HG03097 (cell line): ENCODE measurements around the gene GAS6.
"Not testable (repeated sequence)": the region's sequence is repeated elsewhere in the genome, so short reads cannot be mapped to it uniquely, and the experiment has no call there.

Source experiments
- ATAC-seq: cut with Tn5 transposase; IDR thresholded peaks from one replicate; pipeline ENCODE4 v1.9.1; 2021; ENCODE audit not compliant: unreplicated experiment, low FRiP score

Gene GAS6

DNA sequence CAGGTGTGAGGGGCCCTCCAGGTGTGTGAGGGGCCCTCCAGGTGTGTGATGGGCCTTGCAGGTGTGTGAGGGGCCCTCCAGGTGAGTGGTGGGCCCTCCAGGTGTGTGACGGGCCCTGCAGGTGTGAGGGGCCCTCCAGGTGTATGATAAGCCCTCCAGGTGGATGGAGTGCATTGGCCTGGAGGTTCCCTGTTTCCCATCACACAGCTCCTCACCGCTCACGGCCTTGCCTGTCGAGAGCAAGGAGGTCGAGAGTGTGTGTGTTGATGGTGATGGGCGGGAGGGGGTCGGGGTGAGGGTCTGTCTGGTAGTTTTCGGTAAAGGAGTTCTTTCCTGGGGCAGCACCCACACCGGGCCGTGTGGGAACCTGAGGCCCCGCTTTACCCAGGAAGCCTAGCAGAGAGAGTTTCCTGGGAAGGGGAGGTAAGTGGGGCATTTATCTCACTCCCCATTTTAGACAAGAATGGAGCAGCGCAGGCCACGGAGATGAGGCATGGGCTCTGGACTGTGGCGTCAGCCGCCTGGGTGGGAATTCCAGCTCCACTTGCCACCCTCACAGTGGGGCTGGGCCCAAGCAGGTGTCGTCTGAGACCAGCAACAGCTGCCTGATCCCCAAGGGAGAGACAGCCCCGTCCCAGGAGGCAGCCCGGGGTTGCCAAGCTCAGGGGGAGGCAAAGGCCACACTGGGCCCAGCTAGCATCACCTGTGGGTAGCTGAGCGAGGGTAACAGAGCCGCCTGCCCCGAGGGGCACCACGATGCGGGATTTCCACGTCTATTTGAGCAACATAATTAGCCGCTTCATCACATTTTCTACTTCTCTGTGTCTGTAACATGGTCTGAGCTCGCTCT, 10.9 kb upstream of the GAS6 start:
- no peak for ATAC-seq

DNA sequence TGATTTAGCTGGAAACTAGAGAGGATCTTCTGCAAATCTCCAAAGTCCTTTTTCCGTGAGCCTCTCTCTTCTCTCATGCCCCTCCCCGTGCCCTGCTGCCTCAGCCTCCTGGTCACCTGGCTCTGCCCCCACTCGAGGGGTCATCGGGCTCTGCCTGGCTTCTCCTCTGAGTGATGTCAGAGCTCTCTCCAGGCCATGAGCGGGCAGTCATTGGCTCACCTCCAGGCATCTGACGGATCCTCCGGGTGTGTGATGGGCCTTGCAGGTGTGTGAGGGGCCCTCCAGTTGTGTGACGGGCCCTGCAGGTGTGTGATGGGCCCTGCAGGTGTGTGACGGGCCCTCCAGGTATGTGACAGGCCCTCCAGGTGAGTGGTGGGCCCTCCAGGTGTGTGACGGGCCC, 10.3 kb upstream of the GAS6 start:
- no peak for ATAC-seq

DNA sequence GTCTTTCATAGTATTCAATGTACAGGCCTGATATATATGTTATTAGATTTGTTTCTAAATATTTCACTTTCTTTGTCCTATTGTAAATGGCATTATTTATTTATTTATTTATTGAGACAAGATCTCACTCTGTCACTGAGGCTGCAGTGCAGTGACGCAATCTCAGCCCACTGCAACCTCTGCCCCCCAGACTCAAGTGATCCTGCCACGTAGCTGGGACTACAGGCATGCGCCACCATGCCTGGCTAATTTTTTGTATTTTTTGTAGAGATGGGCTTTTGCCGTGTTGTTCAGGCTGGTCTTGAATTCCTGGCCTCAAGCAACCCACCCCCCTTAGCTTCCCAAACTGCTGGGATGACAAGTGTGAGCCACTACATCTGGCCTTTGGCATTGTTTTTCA, 5.4 kb upstream of the GAS6 start:
- no peak for ATAC-seq

DNA sequence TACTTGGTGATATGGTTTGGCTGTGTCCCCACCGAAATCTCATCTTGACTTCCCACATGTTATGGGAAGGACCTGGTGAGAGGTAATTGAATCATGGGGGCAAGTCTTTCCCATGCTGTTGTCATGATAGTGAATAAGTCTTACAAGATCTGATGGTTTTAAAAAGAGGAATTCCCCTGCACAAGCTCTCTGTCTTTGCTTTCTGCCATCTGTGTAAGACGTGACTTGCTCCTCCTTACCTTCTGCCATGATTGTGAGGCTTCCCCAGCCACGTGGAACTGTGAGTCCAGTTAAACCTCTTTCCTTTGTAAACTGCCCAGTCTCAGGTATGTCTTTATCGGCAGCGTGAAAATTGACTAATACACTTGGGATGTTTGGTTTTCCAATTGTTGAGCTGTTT, 4.0 kb upstream of the GAS6 start:
- ATAC-seq: not testable (repeated sequence)

DNA sequence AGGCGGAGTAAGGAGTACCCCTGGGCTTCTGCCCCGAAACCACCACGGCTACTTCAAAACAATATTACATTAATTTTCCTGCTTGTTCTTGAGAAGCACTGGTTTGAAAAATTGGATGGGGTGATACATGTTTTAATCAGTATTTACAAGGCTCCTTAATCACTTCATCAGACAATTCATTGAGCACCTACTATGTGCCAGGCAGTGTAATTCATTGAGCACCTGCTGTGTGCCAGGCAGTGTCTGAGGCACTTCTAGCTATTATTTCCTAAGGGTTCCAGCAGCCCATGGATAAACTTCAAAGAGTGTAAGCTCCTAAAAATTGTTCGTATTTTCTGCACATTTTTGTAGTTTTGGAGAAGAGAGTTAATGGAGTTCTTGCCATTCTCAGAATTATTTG, 1.6 kb upstream of the GAS6 start:
- no peak for ATAC-seq

DNA sequence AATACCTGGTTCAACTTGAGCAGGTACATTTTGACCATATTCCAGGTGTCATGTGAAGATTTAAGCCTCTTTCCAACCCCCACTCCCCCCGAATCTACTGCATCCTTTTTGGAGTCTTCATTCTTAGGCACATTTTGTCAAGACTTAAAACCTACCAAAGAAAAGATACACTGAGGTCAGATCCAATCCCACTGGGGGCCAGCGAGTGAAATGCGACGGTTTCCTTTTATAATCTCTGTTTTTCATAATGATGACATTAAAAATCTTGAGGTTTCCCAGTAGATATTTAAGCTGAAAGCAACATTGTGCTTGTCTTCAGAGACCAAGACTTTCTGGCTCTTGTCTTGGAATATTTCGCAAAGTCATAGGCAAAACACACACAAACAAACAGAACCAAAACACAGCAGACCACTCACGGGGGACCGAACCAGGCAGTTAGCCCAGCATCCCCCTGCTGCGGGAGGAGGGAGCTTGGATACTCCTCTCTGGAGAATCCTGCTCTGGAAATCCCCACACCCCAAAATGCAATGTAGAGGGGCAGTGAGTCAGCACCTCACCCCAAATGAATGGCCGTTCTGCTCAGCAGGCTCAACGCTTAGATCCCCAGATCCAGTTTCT, 506 bp upstream of the GAS6 start:
- ATAC-seq: no peak

DNA sequence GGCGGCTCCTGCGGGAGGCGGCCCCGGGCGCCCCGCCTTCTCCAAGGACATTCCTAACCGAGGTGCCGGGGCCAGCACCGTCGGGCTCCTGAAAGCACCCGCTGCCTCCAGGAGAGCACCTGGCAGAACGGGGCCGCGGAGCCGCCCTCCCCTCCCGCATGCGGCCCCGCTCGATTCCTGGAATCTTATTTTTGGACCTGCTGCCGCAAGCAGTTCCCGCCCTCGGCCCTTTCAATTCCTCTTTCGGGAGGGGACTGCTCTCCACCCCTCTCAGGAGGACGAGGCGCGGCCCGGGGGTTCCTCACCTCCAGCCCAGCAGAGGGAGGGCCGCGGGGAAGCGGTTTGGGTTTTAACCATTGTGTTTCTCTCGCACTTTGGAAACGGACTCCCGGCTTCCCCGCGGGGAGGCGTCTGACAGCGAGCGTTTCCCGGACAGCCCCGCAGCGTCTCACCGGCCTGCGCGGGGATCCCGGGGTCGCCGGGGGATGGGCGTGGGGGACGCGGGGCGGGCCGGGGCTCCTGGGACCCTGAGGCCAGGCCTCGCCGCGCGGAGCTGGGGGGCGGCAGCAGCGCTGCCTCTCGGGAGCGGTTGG, 849 bp downstream of the GAS6 start:
- ATAC-seq: no peak

DNA sequence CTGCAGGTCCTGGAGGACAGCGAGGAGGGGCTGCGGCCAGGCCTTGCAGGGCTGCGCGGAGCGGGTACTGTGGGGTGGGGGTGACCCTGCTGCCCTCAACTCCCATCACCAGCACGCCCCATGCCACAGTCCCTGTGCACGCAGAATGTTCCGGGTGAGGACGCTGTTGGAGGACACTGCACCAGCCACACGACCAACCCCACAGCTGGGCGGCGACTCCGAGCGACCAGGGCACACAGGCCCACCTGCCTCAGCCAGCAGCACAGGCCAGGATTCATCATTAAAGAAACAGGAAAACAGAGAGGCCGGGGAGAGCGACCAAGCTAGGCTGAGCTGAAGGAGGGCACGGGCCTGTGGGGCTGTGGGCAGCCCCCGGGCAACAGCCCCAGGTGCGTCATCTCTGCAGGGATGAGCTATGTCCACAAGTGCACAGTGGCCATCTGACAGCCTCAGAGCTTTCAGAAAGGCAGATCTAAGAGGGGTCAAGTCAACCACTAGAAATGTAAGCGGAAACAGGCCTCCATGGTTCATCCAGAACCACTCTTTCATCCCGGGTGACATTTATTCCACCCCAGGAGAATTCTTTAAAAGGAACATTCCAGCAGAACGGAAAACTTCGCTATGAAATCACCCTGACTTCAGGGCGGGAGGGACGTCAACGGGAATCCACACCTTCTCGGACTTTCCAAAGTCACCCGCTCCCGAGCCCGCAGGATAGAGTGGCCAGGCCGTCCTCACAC, 1.5 kb downstream of the GAS6 start:
- ATAC-seq: no peak

DNA sequence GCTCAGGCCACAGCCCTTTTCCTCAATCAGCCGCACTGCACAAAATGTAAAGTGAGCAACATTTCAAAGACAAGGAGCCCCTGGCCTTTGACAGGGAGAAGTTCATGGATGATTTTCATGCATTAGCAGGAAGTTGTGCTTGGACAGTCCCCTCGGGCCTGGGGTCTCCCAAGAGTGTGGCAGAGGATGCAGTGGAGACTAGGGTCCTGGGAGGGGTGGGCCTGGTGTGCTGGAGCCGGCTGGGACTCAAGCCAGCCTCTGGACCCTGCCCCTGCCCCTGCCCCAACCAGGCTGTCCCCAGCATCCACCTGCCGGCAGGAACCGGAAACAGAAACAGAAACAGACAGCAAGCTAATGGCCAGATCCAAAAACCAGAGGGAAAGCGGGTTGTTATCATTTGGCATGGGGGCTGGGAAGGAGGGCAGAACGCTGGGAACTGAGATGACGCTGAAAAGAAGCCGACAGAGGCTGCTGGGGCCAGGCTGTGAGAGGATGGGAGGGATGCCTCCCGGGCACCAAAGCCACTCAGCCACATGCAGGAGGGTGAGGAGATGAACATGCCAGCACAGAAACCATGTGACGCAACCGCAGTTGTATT, 2.3 kb downstream of the GAS6 start:
- ATAC-seq: no peak

DNA sequence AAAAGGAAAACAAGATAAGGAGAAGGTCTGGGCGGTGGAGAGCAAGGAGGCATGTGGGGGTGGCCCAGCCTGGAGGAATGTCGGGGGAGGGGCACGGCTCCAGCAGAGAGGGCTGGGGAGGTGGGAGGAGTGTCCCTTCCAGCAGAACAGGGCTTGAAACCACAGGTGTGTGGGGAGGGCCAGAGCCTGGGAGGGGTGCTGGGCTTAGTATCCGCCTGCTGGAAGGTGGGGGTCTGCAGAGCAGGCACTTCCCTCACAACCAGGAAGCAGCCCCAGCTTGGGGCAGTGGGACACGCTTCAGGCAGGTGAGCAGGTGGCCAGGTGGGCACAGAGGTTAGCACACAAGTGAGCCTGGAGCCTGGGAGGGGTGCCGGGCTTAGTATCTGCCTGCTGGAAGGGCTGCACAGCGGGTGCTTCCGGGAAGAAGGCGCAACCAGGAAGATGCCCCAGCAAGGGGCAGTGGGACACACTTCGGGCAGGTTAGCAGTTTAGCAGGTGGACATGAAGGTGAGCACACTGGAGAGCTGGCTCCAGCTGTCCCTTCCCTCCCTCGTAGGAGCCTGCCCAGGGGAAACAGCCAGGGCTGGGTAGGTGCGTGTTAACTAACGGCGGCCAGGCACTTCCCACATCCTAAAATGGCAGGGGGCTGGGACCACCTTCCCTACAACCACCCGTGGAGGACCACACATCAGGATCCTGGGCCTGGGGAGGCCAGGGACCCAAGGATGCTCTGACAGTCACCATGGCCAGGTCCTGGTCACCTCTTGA, 3.0 kb downstream of the GAS6 start:
- ATAC-seq: no peak

DNA sequence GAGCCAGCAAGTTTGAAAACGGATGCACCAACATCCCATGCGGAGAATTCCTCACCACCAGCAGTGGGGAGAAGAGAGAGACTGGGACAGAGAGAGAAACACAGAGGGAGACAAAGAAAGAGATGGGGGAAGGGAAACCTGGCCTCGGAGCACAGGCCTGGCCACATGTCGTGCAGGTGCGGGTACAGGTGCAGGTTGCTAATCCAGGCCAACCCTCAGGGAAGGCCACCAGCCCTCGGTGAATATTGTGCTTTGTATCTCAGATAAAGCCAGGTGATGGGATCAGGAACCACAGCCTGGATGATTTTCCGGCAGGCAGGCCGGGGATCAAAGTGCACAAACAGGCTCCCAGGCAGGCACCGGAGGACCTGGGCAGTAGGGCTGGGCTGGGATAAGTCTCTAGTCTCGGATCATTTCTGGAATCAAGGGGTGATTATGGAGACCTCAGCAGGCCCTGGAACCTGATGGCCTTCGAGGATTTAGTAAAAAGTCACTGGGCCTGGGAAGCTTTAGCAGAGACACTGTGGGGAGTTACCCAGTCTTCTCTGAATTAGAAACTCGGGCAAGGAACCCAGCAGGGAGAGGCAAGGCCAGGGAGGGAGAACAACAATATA, 3.7 kb downstream of the GAS6 start:
- no peak for ATAC-seq

DNA sequence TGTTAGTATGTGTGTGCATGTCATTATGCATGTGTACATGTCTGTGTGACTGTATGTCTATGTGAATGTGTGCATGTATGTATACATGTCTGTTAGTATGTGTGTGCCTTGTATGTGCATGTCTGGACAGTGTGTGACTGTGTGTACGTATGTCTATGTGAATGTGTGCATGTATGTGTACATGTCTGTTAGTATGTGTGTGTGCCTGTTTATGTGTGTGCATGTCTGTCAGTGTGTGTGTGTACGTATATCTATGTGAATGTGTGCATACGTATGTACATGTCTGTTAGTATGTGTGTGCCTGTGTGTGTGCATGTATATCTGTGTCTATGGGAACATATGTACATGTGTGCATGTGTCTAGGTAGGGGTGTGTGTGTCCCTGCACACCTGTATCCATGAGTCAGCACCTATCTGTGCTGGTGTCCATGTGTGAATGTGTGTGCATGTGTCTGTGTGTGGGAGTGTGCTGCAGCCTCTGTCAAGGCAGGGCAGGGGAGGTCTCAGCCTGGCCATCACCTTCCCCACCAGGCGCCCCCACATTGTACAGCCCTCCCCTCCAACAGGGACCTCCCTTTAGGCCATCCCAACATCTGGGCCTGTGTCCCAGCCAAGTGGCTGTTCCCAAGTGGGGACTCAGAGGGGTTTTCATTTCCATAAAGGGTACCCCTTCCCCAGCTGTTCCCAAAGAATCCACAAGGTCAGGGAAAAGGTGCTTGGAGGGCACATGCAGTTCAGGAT, 4.4 kb downstream of the GAS6 start:
- no peak for ATAC-seq

DNA sequence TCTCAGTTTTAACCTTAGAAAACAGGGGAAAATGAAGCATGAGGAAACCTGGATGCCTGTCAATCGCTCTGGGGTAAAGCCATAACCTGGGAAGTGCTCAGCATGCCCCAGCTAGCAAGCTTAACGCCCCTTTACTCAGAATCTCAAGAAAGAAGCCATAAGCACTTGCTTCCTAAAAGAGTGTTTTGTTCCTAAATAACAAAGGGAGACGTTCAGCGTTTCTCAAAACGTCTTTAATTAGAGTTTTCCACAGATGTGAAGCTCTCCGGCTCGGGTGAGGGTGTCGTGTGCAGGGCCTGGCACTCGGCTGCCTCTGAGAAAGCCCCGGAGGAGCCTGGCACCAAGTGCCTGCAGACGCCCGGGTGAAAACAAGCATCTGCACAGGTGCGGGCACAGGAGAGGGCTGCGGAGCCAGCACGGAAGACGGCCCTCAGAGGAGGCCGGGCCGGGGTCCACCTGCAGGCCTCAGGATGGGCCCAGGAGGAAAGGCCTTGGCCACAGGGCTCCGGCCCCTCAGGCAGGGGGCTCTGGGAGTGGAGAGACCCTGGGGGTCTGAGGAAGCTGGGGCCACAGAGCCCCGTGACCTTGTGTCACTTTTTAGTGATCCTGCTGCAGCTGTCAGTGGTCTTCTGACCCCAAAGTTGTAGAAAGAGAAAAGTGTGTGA, 6.2 kb downstream of the GAS6 start:
- no peak for ATAC-seq

DNA sequence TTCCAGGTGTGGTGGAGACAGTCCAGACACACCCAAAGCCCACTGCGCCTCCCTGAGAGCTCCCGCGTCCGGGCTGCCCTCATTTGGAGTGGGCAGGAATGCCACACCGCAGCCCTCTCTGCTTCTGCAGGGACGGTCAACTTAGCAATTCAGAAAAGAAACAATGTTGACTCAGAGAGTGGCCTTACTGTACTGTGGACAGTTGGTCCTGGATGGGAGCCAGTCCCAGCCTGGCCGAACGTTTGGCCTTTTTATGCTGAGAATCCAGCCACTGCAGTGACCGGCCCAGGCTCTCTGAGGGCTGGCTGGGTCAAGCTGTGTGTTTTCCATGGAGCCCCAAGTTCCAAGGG, 7.2 kb downstream of the GAS6 start:
- no peak for ATAC-seq

DNA sequence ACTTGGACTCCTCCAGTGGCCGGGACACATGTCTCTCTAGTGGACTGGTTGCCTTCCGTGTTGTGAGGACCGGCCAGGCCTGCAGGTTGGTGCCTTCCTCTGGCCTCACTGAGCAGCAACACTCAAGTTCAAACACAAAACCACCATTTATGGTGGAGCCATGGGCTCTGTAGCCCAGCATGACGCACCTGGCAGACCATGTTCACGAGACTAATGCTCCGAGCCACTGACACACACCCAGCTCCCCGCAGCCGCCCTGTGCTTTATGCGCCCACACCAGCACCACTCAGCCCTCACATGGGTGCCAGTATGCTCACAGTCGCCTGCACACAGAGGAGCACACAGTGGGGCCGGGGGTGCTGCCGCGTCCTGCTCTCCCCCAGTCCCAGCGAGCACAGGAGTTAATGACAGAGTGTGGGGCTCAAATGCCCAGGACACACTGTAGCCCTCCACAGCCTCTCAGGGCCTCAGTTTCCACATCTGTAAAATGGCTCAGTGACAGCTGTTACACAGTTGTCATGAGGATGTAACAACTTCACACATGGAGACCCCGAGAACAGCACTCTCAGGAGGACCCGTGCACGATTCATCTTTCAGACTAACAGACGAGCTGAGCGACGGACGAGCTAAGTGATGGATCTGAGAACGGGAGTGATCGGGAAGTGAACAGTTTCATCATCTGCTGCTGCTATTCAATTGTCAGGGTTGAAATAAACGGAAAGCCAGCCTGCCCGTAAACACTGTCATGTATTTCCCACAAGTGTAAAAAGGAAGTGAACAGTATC, 7.8 kb downstream of the GAS6 start:
- no peak for ATAC-seq

DNA sequence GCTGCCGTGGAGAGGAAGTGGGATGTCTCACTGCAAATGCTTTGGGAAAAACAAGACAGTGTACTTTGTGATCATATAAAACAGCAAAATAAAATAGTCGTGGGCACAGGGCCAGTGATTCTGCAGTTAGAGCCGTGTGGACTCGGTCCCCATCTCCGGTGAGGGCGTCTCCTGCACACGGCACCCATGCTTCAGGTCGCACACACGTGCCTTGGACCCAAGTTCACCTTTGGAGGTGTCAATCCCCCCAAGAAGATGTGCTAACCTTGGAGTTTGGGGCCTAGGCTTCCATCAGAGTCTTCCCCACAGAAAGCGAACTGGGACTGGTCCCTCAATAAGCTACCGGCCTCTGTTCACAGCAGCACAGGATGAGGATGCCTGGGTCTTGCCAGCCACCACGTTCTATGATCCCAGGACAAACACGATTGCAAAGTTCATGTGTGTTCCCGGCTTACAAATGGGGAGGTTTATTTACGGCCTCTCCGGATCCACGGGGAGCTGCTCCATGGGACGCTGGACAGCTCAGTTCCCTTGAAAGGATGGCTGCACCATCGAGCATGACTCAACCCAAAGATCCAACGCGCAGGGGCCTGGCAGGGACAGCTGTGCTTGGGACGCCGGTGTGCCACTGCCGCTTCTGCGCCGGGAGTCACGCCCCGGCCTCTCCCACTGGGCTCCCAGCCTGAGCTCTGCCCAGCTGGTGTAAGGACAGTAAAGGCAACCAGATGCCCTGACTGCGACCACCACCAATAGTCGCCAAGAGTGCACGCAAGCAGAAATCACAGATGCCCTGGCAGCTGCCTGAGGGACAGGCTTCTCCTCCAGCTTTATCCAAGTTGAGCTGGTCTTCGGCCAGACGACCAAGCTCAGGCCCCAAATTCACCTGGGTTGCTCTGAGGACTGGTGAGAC, 8.6 kb downstream of the GAS6 start:
- ATAC-seq: no peak
